ENCODE results near the gene DPM3. TPM values are rescaled to one million over a fixed set of nuclear protein-coding genes. Genes with fewer than 3 reads are reported as not detected.

The DPM3 gene, protein sequence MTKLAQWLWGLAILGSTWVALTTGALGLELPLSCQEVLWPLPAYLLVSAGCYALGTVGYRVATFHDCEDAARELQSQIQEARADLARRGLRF
- 19.2 and 39.6 TPM in 2 replicates for total RNA-seq

DNA sequence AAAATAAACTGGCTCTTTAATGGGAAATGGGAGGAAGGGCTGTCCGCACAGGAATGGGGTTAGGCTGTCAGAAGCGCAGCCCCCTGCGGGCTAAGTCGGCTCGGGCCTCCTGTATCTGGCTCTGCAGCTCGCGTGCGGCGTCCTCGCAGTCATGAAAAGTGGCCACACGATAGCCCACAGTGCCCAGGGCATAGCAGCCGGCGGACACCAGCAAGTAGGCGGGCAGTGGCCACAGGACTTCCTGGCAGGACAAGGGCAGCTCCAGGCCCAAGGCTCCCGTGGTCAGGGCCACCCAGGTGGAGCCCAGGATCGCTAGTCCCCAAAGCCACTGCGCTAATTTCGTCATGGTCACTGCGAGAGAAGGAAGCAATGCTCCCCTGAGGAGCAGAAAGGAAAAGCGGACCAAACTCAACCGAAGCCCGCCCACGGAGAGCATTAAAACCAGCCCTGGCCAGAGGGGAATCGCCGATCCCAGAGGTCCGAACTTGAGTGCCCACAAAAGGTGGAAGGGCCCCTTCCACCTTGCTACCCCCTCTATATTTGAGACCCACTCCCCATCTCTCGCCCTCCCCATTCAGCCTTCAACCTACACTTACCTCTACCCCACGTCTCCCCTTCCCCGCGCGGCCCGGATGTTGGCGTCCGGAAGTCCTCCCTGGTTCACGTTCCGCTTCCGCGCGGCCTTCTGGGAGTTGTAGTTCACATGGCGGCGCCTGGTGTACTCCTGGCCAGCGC lies at the start of gene DPM3:
DPM3 (minus strand) TSS at position 637 of the 735 bp plus-strand sequence; CDS start at position 346, 291 bp downstream.

DNA sequence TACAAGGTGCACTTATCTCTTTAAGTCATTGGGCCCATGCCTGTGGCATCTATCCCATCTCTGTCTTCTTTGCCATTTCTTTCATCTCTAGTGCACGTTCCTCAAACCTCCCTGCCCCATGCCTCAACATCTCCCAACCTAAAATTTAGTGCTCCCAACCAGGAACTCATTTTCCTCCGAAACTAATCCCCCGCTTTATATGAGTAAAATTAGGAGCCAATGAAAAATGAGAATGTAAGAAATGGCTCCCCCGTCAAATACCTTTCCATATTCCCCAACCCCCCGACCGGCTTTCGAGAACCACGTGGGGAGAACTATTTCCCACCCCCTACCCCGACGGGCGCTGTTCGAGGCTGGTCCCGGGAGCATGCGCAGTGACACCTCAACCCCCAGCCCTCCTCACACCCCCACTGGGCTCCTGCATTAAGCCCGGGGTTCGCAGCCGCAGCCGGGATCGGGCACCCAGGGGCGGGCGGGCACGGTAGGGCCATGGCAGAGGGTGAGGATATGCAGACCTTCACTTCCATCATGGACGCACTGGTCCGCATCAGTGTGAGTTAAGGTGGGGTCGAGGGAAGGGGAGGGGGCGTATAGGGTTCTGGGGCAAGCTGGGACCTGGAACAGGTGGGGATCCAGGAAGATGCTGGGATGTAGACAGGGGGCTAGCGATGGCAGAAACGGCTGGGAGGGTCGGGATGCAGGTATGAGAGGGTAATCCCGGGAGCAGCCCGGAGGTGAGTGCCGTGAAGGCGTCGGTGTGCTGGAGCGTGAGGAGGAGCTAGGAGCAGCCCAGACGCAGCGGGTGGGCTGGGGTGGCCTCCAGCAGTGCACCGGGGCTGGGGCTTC lies 33.4 kb upstream of the DPM3 start, which contains the start of gene TRIM46:
TRIM46 (plus strand) TSS at position 372 of the 846 bp plus-strand sequence; CDS start at position 490, 118 bp downstream.

DNA sequence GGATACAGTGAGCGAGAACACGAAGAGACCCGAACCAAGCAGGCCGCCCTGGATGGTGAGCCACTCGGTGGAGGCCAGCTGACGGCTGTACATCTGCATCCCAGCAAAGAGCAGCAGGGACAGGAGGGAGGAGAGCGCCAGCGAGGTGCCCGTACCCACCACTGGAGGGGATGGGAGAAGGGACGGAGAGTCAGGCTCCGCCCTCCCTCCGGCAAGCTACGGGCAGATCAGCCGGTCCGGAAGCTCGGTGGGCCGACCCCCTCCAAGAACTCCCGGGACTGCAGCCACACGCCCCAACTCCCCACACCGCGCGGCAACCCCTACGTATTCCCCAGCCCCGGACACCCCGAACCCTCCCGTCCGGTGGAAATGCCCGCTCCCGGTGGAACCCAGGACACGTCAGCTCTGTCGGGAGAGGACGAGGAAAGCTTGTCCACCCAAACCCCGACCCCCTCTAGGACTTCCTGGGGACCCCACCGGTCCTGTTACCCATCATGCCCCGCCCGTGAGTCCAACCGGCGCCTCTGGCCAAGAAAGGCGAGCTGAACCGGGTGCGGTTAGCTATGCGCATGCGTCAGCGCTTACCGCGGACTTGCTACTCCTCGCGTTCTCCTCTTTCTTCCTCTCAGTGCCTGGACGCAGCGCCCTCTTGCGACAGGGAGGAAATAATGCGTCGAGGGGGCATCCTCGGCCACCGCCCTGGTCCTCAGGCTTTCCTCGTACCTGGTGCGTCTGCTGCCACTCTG lies 32.6 kb upstream of the DPM3 start, which contains the start of gene KRTCAP2:
KRTCAP2 (minus strand) TSS at position 573 of the 746 bp plus-strand sequence; CDS start at position 493, 80 bp downstream.

DNA sequence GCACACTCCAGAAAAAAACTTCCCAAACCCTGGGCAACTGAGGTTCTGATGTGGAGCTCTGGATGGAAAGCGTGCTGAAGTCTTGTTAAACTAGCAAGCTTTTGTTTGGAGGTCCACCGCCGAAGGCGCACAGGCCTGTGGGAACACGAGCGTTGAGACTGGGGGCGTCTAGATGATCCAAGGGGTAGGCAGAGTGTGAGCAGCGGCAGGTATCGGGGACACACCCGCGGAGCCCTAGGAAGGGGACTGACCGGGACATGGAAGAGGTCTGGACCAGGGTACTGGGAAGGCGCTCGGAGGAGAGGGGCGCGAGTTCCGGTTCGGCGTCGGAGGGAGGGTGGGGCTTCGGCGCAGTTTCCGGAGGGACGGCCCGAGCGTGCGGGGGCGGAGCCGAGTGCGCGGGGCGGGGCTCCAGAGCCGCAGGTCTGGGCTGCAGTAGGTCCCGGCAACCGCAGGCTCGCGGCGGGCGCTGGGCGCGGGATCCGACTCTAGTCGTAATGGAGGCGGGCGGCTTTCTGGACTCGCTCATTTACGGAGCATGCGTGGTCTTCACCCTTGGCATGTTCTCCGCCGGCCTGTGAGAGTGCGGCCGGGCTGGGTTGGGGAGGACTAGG lies 4.8 kb downstream of the DPM3 start, which contains the start of gene SLC50A1:
SLC50A1 (plus strand) TSS at position 438 of the 614 bp plus-strand sequence; CDS start at position 498, 60 bp downstream.

DNA sequence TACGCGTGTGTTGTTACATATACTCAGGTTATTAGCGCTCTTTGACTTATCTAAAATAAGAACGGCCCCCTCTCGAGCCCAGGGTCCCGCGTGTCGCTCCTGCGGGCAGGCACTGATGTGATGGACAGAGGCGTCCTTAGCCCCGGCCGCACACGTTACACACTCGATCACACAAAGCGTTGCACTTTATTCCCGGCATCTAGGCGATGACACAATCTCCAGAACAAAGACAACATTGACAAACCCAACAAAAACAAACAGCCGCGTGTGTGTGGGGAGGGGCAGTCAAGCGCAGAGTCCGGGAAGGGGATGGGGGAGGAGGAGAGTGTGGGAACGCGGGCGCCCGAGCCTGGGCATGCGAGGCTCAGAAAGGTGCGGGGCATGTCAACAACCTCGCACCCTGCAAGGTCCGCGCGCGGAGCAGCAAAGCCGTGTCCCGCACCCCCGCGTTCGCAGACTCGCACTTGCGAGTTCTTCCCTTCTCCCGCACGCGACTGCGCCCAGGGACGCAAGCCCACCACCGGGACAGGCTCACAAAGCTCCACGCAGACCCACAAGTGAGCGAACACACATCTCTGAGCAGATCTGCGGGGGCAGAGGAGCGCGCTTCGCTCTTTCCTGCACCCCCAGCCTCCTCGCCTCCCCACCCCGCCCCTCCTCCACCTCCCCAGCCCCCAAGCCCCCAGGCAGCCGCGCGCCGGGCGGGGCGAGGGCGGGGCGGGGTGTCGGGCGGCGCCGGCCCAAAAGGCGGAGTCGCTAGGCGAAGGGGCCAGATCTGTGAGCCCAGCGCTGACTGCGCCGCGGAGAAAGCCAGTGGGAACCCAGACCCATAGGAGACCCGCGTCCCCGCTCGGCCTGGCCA lies 13.0 kb downstream of the DPM3 start, which contains the start of gene EFNA1:
EFNA1 (plus strand) TSS at position 772 of the 862 bp plus-strand sequence. CDS start 102 bp downstream, outside the sequence.

Small RNA genes lying within 50 kb of the gene (small RNA-seq; reads per million reads assigned to genes)
- gene HMGN2P18 = not detected
- not detected for gene RF00019

Other genes starting within 250 kb of the DPM3 start
- gene PMVK, start 203.8 kb downstream of the DPM3 start, total RNA-seq = 8.4 and 9.5 TPM in 2 replicates
- gene PBXIP1, start 184.4 kb downstream of the DPM3 start, total RNA-seq = 35.8 and 36.8 TPM in 2 replicates
- gene PYGO2, start 178.7 kb downstream of the DPM3 start, total RNA-seq = 11.6 and 13.8 TPM in 2 replicates
- gene SHC1, start 169.8 kb downstream of the DPM3 start, total RNA-seq = 211 and 219 TPM in 2 replicates
- gene CKS1B, start 165.8 kb downstream of the DPM3 start, total RNA-seq = 31.5 and 40.9 TPM in 2 replicates
- gene FLAD1, start 157.2 kb downstream of the DPM3 start, total RNA-seq = 13.1 and 13.6 TPM in 2 replicates
- gene LENEP, start 146.9 kb downstream of the DPM3 start, total RNA-seq = not detected in 2 replicates
- 14.4 and 20.6 TPM in 2 replicates for gene ZBTB7B, start 137.7 kb downstream of the DPM3 start, total RNA-seq
- gene DCST2, start 106.8 kb downstream of the DPM3 start, total RNA-seq = 0.11 TPM in 1 of 2 replicates, not detected in the other
- not detected in 2 replicates for gene DCST1, start 106.7 kb downstream of the DPM3 start, total RNA-seq
- gene ADAM15, start 89.2 kb downstream of the DPM3 start, total RNA-seq = 82.4 and 87.7 TPM in 2 replicates
- gene EFNA4, start 76.8 kb downstream of the DPM3 start, total RNA-seq = 3.0 and 3.7 TPM in 2 replicates
- gene EFNA3, start 61.7 kb downstream of the DPM3 start, total RNA-seq = 0.65 and 1.6 TPM in 2 replicates
- gene EFNA1, start 12.7 kb downstream of the DPM3 start, total RNA-seq = 1.9 and 5.2 TPM in 2 replicates
- 37.9 and 46.4 TPM in 2 replicates for gene SLC50A1, start 4.7 kb downstream of the DPM3 start, total RNA-seq
- 96.1 and 111 TPM in 2 replicates for gene KRTCAP2, start 32.8 kb upstream of the DPM3 start, total RNA-seq
- 2.0 and 3.5 TPM in 2 replicates for gene TRIM46, start 33.3 kb upstream of the DPM3 start, total RNA-seq
- 47.7 and 72.1 TPM in 2 replicates for gene THBS3, start 67.4 kb upstream of the DPM3 start, total RNA-seq
- 33.8 and 37.4 TPM in 2 replicates for gene MTX1, start 68.2 kb upstream of the DPM3 start, total RNA-seq
- gene ENTREP3, start 115.0 kb upstream of the DPM3 start, total RNA-seq = 4.2 and 6.4 TPM in 2 replicates
- 33.8 and 43.6 TPM in 2 replicates for gene SCAMP3, start 121.8 kb upstream of the DPM3 start, total RNA-seq
- gene CLK2, start 133.0 kb upstream of the DPM3 start, total RNA-seq = 26.0 and 27.6 TPM in 2 replicates
- 0.78 and 1.1 TPM in 2 replicates for gene HCN3, start 136.9 kb upstream of the DPM3 start, total RNA-seq
- 0.13 TPM in 1 of 2 replicates, not detected in the other for gene PKLR, start 160.9 kb upstream of the DPM3 start, total RNA-seq
- 93.6 and 110 TPM in 2 replicates for gene FDPS, start 168.3 kb upstream of the DPM3 start, total RNA-seq
- gene RUSC1, start 180.4 kb upstream of the DPM3 start, total RNA-seq = 14.9 and 15.2 TPM in 2 replicates